H9 (cell line): ENCODE data around the gene LCP1. TPM values are rescaled to one million over a fixed set of nuclear protein-coding genes. Genes with fewer than 3 reads are reported as not detected.

Experiments
- DNase-seq: peaks from one replicate; pipeline ENCODE4 v3.0.0-alpha.2; 2017
- H2AFZ ChIP-seq: one replicate; pipeline ENCODE4 v1.6.1; 2013; ENCODE audit warnings: mild to moderate bottlenecking, low read length, control low read depth, moderate library complexity
- H2AK5ac ChIP-seq: 2 replicates; pipeline ENCODE4 v1.6.1; 2013; ENCODE audit warnings: low read length, control low read depth, mixed read lengths; ENCODE audit not compliant: insufficient read length
- H2BK120ac ChIP-seq: one replicate; pipeline ENCODE4 v1.6.1; 2013; ENCODE audit warnings: low read depth, mild to moderate bottlenecking, low read length, control low read depth, inconsistent platforms; ENCODE audit not compliant: poor library complexity, severe bottlenecking
- H2BK12ac ChIP-seq: 2 replicates; pipeline ENCODE4 v1.6.1; 2013; ENCODE audit warnings: low read length, control low read depth, mixed read lengths, low read depth; ENCODE audit not compliant: insufficient read length
- H2BK15ac ChIP-seq: 2 replicates; pipeline ENCODE4 v1.6.1; 2013; ENCODE audit warnings: low read depth, low read length, control low read depth
- H2BK20ac ChIP-seq: one replicate; pipeline ENCODE4 v1.6.1; 2013; ENCODE audit warnings: low read depth, mild to moderate bottlenecking, low read length, control low read depth, inconsistent platforms; ENCODE audit not compliant: poor library complexity, severe bottlenecking
- H2BK5ac ChIP-seq: 2 replicates; pipeline ENCODE4 v1.6.1; 2013; ENCODE audit warnings: low read length, control low read depth, mixed read lengths; ENCODE audit not compliant: insufficient read length
- H3K14ac ChIP-seq: 2 replicates; pipeline ENCODE4 v1.6.1; 2013; ENCODE audit warnings: low read length, control low read depth; ENCODE audit not compliant: insufficient read depth
- H3K18ac ChIP-seq: 2 replicates; pipeline ENCODE4 v1.6.1; 2013; ENCODE audit warnings: low read depth, mild to moderate bottlenecking, mixed read lengths, low read length, control low read depth; ENCODE audit not compliant: insufficient read length
- H3K23ac ChIP-seq: 2 replicates; pipeline ENCODE4 v1.6.1; 2013; ENCODE audit warnings: low read length, control low read depth, mixed read lengths, low read depth; ENCODE audit not compliant: insufficient read length
- H3K23me2 ChIP-seq: 2 replicates; pipeline ENCODE4 v1.6.1; 2013; ENCODE audit warnings: low read depth, mild to moderate bottlenecking, mixed read lengths, low read length, control low read depth; ENCODE audit not compliant: insufficient read length, poor library complexity, severe bottlenecking
- H3K27ac ChIP-seq: 2 replicates; pipeline ENCODE4 v1.5.1; 2013; ENCODE audit warnings: low read length, control low read depth, mixed read lengths, low read depth; ENCODE audit not compliant: insufficient read length
- H3K27me3 ChIP-seq: 2 replicates; pipeline ENCODE4 v1.6.1; 2013; ENCODE audit warnings: low read length, control low read depth, inconsistent platforms; ENCODE audit not compliant: insufficient read depth
- H3K4ac ChIP-seq: 2 replicates; pipeline ENCODE4 v1.6.1; 2013; ENCODE audit warnings: low read depth, mild to moderate bottlenecking, control low read depth, inconsistent platforms, low read length, moderate library complexity
- H3K4me1 ChIP-seq: 2 replicates; pipeline ENCODE4 v1.6.1; 2013; ENCODE audit warnings: low read length, control low read depth, inconsistent platforms; ENCODE audit not compliant: insufficient read depth
- H3K4me2 ChIP-seq: 2 replicates; pipeline ENCODE4 v1.6.1; 2013; ENCODE audit warnings: low read length, control low read depth, mixed read lengths; ENCODE audit not compliant: insufficient read length, insufficient read depth
- H3K56ac ChIP-seq: 2 replicates; pipeline ENCODE4 v1.6.1; 2013; ENCODE audit warnings: low read depth, mild to moderate bottlenecking, mixed read lengths, low read length, control low read depth; ENCODE audit not compliant: insufficient read length
- H3K79me1 ChIP-seq: 2 replicates; pipeline ENCODE4 v1.6.1; 2013; ENCODE audit warnings: low read depth, mild to moderate bottlenecking, moderate library complexity, low read length, control low read depth, inconsistent platforms; ENCODE audit not compliant: insufficient read depth, poor library complexity, severe bottlenecking
- H3K79me2 ChIP-seq: 2 replicates; pipeline ENCODE4 v1.6.1; 2013; ENCODE audit warnings: low read length, control low read depth, inconsistent platforms; ENCODE audit not compliant: insufficient read depth
- H3K9ac ChIP-seq: 2 replicates; pipeline ENCODE4 v1.6.1; 2013; ENCODE audit warnings: low read length, control low read depth, mixed read lengths; ENCODE audit not compliant: insufficient read length; ENCODE audit errors: extremely low read depth
- H3K9me3 ChIP-seq: one replicate; pipeline ENCODE4 v1.6.1; 2013; ENCODE audit warnings: low read depth, low read length, inconsistent platforms; ENCODE audit not compliant: control insufficient read depth
- H3T11ph ChIP-seq: one replicate; pipeline ENCODE4 v1.6.1; 2013; ENCODE audit warnings: mild to moderate bottlenecking, low read length, control low read depth, inconsistent platforms
- H4K20me1 ChIP-seq: one replicate; pipeline ENCODE4 v1.6.1; 2013; ENCODE audit not compliant: control insufficient read depth, insufficient read length, insufficient read depth
- H4K5ac ChIP-seq: 2 replicates; pipeline ENCODE4 v1.6.1; 2013; ENCODE audit warnings: low read depth, mild to moderate bottlenecking, mixed read lengths, low read length, control low read depth; ENCODE audit not compliant: insufficient read length
- H4K8ac ChIP-seq: replicated peaks from 2 replicates; pipeline ENCODE4 v1.6.1; 2013; ENCODE audit warnings: low read length, control low read depth, mixed read lengths, low read depth; ENCODE audit not compliant: insufficient read length
- H4K91ac ChIP-seq: 2 replicates; pipeline ENCODE4 v1.6.1; 2013; ENCODE audit warnings: low read depth, mild to moderate bottlenecking, moderate library complexity, mixed read lengths, low read length, control low read depth; ENCODE audit not compliant: insufficient read length
- H3K27ac Mint-ChIP-seq, 3 experiments: 2 replicates in 2 of 3; 3 replicates in 1 of 3; pipeline ENCODE4 v1.8.0; 2020 to 2021; ENCODE audit warnings: mixed read lengths in 3 of 3, mild to moderate bottlenecking in 1 of 3, moderate library complexity in 1 of 3
- H3K27me3 Mint-ChIP-seq: 2 replicates; pipeline ENCODE4 v1.8.0; 2021; ENCODE audit warnings: low read depth, mild to moderate bottlenecking, moderate library complexity, mixed read lengths
- H3K36me3 Mint-ChIP-seq, 3 experiments: 2 replicates in 2 of 3; 3 replicates in 1 of 3; pipeline ENCODE4 v1.8.0; 2020 to 2021; ENCODE audit warnings: low read depth in 3 of 3, mixed read lengths in 3 of 3; ENCODE audit not compliant: insufficient read depth in 1 of 3
- H3K4me1 Mint-ChIP-seq, 2 experiments: 2 replicates each; pipeline ENCODE4 v1.8.0; 2020; ENCODE audit warnings: mixed read lengths in 2 of 2
- H3K4me3 Mint-ChIP-seq, 2 experiments: 2 replicates in 1 of 2; 3 replicates in 1 of 2; pipeline ENCODE4 v1.8.0; 2020 to 2021; ENCODE audit warnings: mild to moderate bottlenecking in 2 of 2, mixed read lengths in 2 of 2, moderate library complexity in 1 of 2
- H3K9me3 Mint-ChIP-seq, 2 experiments: 2 replicates in 1 of 2; 3 replicates in 1 of 2; pipeline ENCODE4 v1.8.0; 2020; ENCODE audit warnings: mild to moderate bottlenecking in 2 of 2, mixed read lengths in 2 of 2, moderate library complexity in 1 of 2
- WGBS: extraction: QIAGEN DNeasy Blood & Tissue Kit; methylation state at CpG from one replicate; pipeline ENCODE4 v1.1.7; 2013; ENCODE audit warnings: missing lambda C conversion rate, low lambda C conversion rate, mixed read lengths; ENCODE audit not compliant: insufficient read length; ENCODE audit errors: extremely low coverage; 5-methylcytosine and 5-hydroxymethylcytosine counted together
- total RNA-seq: library from RNA; stranded (reverse); gene quantifications from 2 replicates; pipeline ENCODE4 v1.2.1, GENCODE V29; 2021
- TF ChIP-seq, protein P1 (sequence below): fragments of 200-600 bp; sonication (generic); conservative IDR thresholded peaks from 3 replicates; pipeline ENCODE4 v1.8.0; 2021; ENCODE audit warnings: antibody characterized with exemption, mild to moderate bottlenecking

The LCP1 gene
- total RNA-seq, 1 experiment from 2014 or later: 0.81 TPM

GRCh38 chr13:46183018-46183946, 1.3 kb upstream of the LCP1 start:
- no peak overlapping the region for H3K56ac ChIP-seq
- H3T11ph ChIP-seq: no peak overlapping the region
- H4K20me1 ChIP-seq: no peaks in the 10 kb centered on the region
- no peak overlapping the region for H4K91ac ChIP-seq
- no peak overlapping the region for H3K4ac ChIP-seq
- H3K27ac ChIP-seq: no peak overlapping the region
- no peak overlapping the region for H4K8ac ChIP-seq
- no peaks in the 10 kb centered on the region for H3K36me3 Mint-ChIP-seq
- no peak overlapping the region for H3K18ac ChIP-seq
- H2BK120ac ChIP-seq: no peak overlapping the region
- H3K27me3 Mint-ChIP-seq: no peaks in the 10 kb centered on the region; the same call in 1 of the 2 replicates
- no peak overlapping the region for H3K4me2 ChIP-seq
- no peaks in the 10 kb centered on the region for H3K9me3 Mint-ChIP-seq
- H3K9ac ChIP-seq: no peak overlapping the region
- no peak overlapping the region for H2BK12ac ChIP-seq
- no peaks in the 10 kb centered on the region for H3K79me1 ChIP-seq
- no peak overlapping the region for H2BK5ac ChIP-seq
- no peak overlapping the region for H2BK15ac ChIP-seq
- H4K5ac ChIP-seq: no peak overlapping the region
- no peaks in the 10 kb centered on the region for H3K23me2 ChIP-seq
- TF ChIP-seq, protein P1, sequence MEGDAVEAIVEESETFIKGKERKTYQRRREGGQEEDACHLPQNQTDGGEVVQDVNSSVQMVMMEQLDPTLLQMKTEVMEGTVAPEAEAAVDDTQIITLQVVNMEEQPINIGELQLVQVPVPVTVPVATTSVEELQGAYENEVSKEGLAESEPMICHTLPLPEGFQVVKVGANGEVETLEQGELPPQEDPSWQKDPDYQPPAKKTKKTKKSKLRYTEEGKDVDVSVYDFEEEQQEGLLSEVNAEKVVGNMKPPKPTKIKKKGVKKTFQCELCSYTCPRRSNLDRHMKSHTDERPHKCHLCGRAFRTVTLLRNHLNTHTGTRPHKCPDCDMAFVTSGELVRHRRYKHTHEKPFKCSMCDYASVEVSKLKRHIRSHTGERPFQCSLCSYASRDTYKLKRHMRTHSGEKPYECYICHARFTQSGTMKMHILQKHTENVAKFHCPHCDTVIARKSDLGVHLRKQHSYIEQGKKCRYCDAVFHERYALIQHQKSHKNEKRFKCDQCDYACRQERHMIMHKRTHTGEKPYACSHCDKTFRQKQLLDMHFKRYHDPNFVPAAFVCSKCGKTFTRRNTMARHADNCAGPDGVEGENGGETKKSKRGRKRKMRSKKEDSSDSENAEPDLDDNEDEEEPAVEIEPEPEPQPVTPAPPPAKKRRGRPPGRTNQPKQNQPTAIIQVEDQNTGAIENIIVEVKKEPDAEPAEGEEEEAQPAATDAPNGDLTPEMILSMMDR: no peak
- H2BK20ac ChIP-seq: no peak overlapping the region
- no CpG with 5 or more reads among the region's 15 CpGs for WGBS
- no peaks in the 10 kb centered on the region for H3K27me3 ChIP-seq
- no peak overlapping the region for H3K27ac Mint-ChIP-seq
- H3K4me1 Mint-ChIP-seq: peaks cover 2 to 10% of the 10 kb centered on the region in 2 experiments
- H2AK5ac ChIP-seq: no peak overlapping the region
- H3K23ac ChIP-seq: no peak overlapping the region
- H3K79me2 ChIP-seq: no peaks in the 10 kb centered on the region
- no peak overlapping the region for H3K4me3 Mint-ChIP-seq
- H3K4me1 ChIP-seq: peaks cover 3% of the 10 kb centered on the region; the same call in 1 of the 2 replicates
- no peak overlapping the region for H3K14ac ChIP-seq
- H3K9me3 ChIP-seq: no peaks in the 10 kb centered on the region
- no peak overlapping the region for H2AFZ ChIP-seq
- DNase-seq: no peak
